Kidney epithelial cell (primary cell): Measurements from ENCODE around the gene UBR4. TPM values are rescaled to one million over a fixed set of nuclear protein-coding genes. Genes with fewer than 3 reads are reported as not detected.

Experiments
- DNase-seq: peaks from one replicate; pipeline ENCODE4 v3.0.0-alpha.2; 2010; ENCODE audit warnings: low read depth
- H3K27me3 ChIP-seq: 2 replicates; pipeline ENCODE4 v1.6.0; 2011; ENCODE audit warnings: low read length; ENCODE audit not compliant: control insufficient read depth, insufficient read depth
- H3K36me3 ChIP-seq: 2 replicates; pipeline ENCODE4 v1.5.1; 2011; ENCODE audit warnings: low read length; ENCODE audit not compliant: control insufficient read depth, insufficient read depth
- H3K4me3 ChIP-seq: 2 replicates; pipeline ENCODE4 v1.5.1; 2011; ENCODE audit warnings: low read depth, mild to moderate bottlenecking, control low read depth, low read length
- total RNA-seq: library from RNA; depleted of rRNA; stranded (reverse); fragments of >200 nt; gene quantifications from 2 replicates; pipeline ENCODE4 v1.2.3, GENCODE V29; 2015
- TF ChIP-seq, protein P1 (sequence below): IDR thresholded peaks from 2 replicates; pipeline ENCODE4 v1.5.1; 2011; ENCODE audit warnings: mild to moderate bottlenecking, moderate library complexity, low read length, control low read depth, inconsistent platforms; ENCODE audit not compliant: insufficient read depth, poor library complexity, severe bottlenecking

The UBR4 gene
- total RNA-seq, 1 donor from 2014 or later, result 125 TPM

DNA sequence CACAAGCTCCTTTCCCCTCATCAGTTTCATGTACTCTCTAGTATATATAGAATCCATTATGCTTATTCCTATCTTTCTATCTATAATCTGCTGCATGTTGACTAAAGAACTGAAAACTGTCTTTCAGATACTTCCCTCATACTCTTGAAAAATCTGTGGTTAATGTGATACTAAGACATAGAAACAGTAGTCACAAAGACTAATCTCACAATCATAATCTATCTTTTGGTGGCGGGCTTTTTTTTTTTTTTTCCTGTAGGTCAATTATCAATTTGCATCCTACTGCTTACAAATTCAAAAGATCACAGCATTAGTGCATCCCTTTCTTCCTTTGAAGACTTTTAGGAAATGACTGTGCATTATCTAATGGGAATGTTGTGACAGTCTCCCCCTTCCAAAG is 4.7 kb downstream of the UBR4 start:
- TF ChIP-seq, protein P1, sequence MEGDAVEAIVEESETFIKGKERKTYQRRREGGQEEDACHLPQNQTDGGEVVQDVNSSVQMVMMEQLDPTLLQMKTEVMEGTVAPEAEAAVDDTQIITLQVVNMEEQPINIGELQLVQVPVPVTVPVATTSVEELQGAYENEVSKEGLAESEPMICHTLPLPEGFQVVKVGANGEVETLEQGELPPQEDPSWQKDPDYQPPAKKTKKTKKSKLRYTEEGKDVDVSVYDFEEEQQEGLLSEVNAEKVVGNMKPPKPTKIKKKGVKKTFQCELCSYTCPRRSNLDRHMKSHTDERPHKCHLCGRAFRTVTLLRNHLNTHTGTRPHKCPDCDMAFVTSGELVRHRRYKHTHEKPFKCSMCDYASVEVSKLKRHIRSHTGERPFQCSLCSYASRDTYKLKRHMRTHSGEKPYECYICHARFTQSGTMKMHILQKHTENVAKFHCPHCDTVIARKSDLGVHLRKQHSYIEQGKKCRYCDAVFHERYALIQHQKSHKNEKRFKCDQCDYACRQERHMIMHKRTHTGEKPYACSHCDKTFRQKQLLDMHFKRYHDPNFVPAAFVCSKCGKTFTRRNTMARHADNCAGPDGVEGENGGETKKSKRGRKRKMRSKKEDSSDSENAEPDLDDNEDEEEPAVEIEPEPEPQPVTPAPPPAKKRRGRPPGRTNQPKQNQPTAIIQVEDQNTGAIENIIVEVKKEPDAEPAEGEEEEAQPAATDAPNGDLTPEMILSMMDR, result no peak

DNA sequence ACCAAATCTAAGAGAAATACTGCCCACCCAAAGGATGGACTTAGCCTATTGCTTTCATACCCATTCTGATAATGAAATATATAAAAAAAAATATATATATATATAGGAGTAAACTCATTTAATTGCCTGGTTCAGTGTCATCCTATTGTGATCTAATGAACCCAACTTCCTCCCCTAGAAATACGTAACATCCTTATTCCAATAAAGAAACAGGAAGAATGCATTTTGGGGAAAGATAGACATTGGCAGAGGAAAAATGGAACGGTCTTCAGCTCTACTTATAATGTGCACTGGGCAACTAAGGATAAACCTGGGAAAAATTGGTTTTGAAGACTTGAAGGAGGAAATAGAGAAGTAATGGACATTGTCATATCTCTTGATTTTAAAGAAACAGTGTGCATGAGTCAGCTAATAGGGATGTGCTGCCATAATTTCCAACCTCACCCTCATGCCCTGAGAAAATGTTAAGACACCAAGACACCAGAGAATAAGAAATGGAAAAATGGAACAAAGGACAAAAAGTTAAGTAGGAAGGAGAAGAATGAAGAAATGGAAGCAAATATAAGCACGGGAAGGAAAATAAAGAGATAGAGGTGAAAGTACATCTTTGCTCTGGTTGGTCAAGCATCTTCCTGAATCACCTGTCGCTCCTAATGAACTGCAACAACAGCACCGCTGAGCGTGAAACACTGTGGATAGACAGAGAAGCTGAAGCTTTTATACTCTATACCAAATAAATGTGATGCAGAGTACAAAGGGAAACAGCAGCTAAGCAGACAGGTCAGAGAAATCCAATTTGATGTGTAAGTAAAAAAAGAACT is 5.4 kb downstream of the UBR4 start:
- DNase-seq, result no peak
- TF ChIP-seq, protein P1, result no peak
- Histone ChIP-seq H3K36me3 (no peaks in the 10 kb centered on the region), H3K4me3 (no peak overlapping the region), H3K27me3 (no peaks in the 10 kb centered on the region)

More for the DNA sequence above, 4.7 kb downstream of the UBR4 start:
- DNase-seq, result no peak
- no peaks in the 10 kb centered on the region for H3K27me3 ChIP-seq
- H3K36me3 ChIP-seq, result no peaks in the 10 kb centered on the region
- H3K4me3 ChIP-seq, result no peak overlapping the region

DNA sequence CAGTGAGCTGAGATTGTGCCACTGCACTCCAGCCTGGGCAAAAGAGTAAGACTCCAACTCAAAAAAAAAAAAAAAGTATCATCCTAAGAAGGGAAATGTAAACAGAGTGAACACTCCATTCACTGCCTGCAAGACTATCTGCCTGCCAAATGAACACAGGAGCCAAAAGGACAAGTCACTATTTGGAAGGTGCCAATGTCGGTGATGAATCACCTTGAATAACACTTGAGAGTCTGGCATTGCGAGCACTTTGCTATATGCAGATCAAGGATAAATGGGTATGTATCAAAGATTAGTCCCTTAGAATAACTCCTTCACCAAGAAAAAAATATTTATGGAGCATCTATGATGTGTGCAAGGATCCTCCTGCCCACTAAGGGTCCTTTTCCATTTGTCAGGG is 6.6 kb downstream of the UBR4 start:
- Histone ChIP-seq H3K36me3 (peaks cover 1% of the 10 kb centered on the region), H3K27me3 (no peaks in the 10 kb centered on the region), H3K4me3 (no peak overlapping the region)
- no peak for DNase-seq
- TF ChIP-seq, protein P1, result no peak

DNA sequence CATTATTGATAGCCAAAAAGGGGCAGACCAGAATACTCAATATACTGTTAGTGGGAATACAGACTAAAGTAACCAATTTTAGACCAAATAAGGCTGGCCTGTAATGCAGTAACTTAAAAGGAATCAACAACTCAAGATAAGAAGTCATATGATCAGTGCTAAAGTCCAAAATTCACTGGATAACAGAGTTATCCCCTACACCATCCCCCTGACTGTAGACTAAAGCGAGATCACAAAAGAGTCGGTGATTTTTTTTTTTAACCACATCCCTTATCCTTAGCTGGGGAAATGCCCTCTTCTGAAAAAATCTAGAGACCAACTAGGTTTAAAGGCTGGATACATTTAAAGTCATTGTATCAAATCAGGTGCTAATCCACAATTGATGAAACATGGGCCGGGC is 7.7 kb downstream of the UBR4 start:
- no peak for DNase-seq
- H3K4me3 ChIP-seq, result no peak overlapping the region
- peaks cover 1% of the 10 kb centered on the region for H3K36me3 ChIP-seq
- TF ChIP-seq, protein P1, result no peak
- no peaks in the 10 kb centered on the region for H3K27me3 ChIP-seq

DNA sequence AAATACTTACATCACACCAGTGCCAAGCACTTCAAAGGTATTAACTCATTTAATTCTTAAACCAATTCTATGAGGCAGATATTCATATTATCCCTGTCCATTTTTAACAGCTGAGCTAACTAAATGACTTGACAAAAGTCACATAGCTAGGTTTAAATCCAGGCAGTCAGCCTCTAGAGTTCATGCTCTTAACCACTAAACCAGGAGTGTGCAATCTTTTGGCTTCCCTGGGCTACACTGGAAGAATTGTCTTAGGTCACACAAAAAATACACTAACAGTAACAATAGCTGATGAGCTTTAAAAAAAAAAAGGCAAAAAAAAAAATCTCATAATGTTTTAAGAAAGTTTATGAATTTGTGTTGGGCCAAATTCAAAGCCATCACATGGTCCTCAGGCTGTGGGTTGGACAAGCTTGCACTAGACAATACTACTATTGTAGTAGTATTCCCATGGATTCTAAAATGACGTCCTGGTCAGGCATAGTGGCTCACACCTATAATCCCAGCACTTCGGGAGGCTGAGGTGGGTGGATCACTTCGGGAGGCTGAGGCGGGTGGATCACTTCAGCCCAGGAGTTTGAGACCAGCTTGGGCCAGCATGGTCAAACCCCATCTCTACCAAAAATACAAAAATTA is 10.0 kb downstream of the UBR4 start:
- TF ChIP-seq, protein P1, result no peak
- no peak for DNase-seq
- Histone ChIP-seq H3K36me3 (peaks cover 1% of the 10 kb centered on the region), H3K4me3 (no peak overlapping the region), H3K27me3 (no peaks in the 10 kb centered on the region)
